ENCODE data around the gene RAVER1. TPM values are rescaled to one million over a fixed set of nuclear protein-coding genes. Genes with fewer than 3 reads are reported as not detected.
A peak's percentile ranks its signal among the peaks of the same experiment; 100 is the strongest.

Gene RAVER1
- total and polyA plus RNA-seq, 9 of the 15 experiments (the other 6 are each of a cell fraction or from before 2014, with no cell fraction given), result 0.06 to 113 (median 7.0) TPM

- 0 out of 2 replicates have a peak, but pooled peaks have one; percentile 34 for TF ChIP-seq CBX5 (IDR thresholded peaks at IDR 0.05; ENCODE audit: borderline replicate concordance, low read depth)
- no peak for TF ChIP-seq ZNF551 (CRISPR knock-in tag; IDR thresholded peaks at IDR 0.05)
- peak; percentile 42 for TF ChIP-seq ATF7 (IDR thresholded peaks at IDR 0.05)
- no peak for TF ChIP-seq POLR3G (IDR thresholded peaks at IDR 0.05; ENCODE audit: extremely low read depth, insufficient read length, insufficient replicate concordance)
- TF ChIP-seq PHTF2 (CRISPR knock-in tag; IDR thresholded peaks at IDR 0.05), result no peak
- no peak for TF ChIP-seq ETS1 (conservative IDR thresholded peaks at IDR 0.05; ENCODE audit: control insufficient read depth, low read depth, low read length)
- no peak for TF ChIP-seq BRD9 (IDR thresholded peaks at IDR 0.05; ENCODE audit: low read depth, partially characterized antibody)
- no peak for TF ChIP-seq ZNF274 (IDR thresholded peaks at IDR 0.05; ENCODE audit: borderline replicate concordance, low read depth, low read length)
- no peak for TF ChIP-seq KAT2B (IDR thresholded peaks at IDR 0.05; ENCODE audit: low read depth, low read length)
- no peak; a peak in 1 of 3 replicates for TF ChIP-seq CBX3 (IDR thresholded peaks at IDR 0.05; ENCODE audit: borderline replicate concordance in 1 of 2, low read length in 2 of 2)
- TF ChIP-seq ZNF696 (CRISPR knock-in tag; conservative IDR thresholded peaks at IDR 0.05), result no peak
- TF ChIP-seq FOXK2 (conservative IDR thresholded peaks at IDR 0.05 in 1 of 2, IDR thresholded peaks at IDR 0.05 in 1 of 2; ENCODE audit: low read depth in 2 of 2), result no peak; a peak in 3 of 4 replicates
- TF ChIP-seq SPI1 (IDR thresholded peaks at IDR 0.05; ENCODE audit: borderline replicate concordance, low read depth, low read length), result peak; percentile 69
- no peak for TF ChIP-seq KLF1 (tag; IDR thresholded peaks at IDR 0.05)
- no peak for TF ChIP-seq NUFIP1 (IDR thresholded peaks at IDR 0.05; ENCODE audit: partially characterized antibody)
- no peak for TF ChIP-seq HINFP (tag; conservative IDR thresholded peaks at IDR 0.05; ENCODE audit: low read depth)
- TF ChIP-seq TRIM28 (IDR thresholded peaks at IDR 0.05), result peak; percentile 45; the same call in 1 of the 2 replicates
- TF ChIP-seq SRSF1 (IDR thresholded peaks at IDR 0.05; ENCODE audit: low read depth, low read length), result no peak
- no peak for TF ChIP-seq E2F4 (CRISPR knock-in tag; IDR thresholded peaks at IDR 0.05; ENCODE audit: low read depth)
- TF ChIP-seq MTA2 (IDR thresholded peaks at IDR 0.05; ENCODE audit: low read depth), result peak; percentile 87
- TF ChIP-seq ZNF655 (CRISPR knock-in tag; IDR thresholded peaks at IDR 0.05), result no peak
- no peak for TF ChIP-seq DIDO1 (tag; IDR thresholded peaks at IDR 0.05; ENCODE audit: low read depth)
- TF ChIP-seq JUN (IDR thresholded peaks at IDR 0.05; ENCODE audit: borderline replicate concordance, low read depth, low read length), result no peak
- TF ChIP-seq JUN (CRISPR knock-in tag; IDR thresholded peaks at IDR 0.05; ENCODE audit: borderline replicate concordance), result peak; percentile 55; the same call in 1 of the 2 replicates
Observed at GRCh38 chr19:10299545-10300458, 33.5 kb downstream of the RAVER1 start (continued).

Data from K562 (cell line).